HG02588 (cell line): ENCODE measurements around the gene MACROH2A2.
A peak's percentile ranks its signal among the peaks of the same experiment; 100 is the strongest.
"Not testable (repeated sequence)": the region's sequence is repeated elsewhere in the genome, so short reads cannot be mapped to it uniquely, and the experiment has no call there.

Source experiments
- ATAC-seq: cut with Tn5 transposase; IDR thresholded peaks from one replicate; pipeline ENCODE4 v1.9.1; 2021; ENCODE audit warnings: mild to moderate bottlenecking, moderate library complexity; ENCODE audit not compliant: unreplicated experiment

Gene MACROH2A2

DNA sequence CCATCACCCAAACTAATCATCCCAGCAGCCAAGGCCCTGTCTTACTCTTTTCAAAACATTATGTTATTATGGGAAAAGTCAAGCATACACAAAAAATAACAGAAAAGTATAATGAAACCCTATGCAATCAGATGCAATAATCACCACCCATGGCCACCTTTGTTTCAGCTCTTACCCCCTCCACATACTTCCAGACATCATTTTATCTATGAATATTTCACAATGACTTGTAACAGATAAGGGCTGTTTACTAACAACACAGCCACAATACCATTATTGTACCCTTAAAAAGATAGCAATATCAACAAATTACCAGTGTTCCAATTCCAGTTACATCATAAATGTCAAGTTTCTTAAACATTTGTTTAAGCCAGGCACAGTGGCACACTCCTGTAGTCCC, 44.8 kb downstream of the MACROH2A2 start:
- no peak for ATAC-seq

DNA sequence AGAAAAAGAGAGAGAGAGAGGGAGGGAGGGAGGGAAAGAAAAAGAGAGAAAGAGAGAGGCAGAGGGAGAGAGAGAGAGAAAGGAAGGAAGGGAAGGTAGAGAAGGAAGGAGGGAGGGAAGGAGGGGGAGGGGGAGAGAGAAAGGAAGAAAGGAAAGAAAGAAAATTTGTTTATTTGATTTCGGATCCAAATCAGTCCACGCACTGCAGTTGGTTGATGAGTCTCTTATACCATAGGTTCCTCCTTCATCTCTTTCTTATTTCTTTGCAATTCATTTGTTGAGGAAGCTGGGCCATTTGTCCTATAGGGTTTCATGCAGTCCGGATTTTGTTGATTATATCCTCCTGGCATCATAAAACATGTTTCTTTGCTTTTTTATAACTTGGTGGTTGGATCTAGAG, 45.6 kb downstream of the MACROH2A2 start:
- ATAC-seq, result no peak

DNA sequence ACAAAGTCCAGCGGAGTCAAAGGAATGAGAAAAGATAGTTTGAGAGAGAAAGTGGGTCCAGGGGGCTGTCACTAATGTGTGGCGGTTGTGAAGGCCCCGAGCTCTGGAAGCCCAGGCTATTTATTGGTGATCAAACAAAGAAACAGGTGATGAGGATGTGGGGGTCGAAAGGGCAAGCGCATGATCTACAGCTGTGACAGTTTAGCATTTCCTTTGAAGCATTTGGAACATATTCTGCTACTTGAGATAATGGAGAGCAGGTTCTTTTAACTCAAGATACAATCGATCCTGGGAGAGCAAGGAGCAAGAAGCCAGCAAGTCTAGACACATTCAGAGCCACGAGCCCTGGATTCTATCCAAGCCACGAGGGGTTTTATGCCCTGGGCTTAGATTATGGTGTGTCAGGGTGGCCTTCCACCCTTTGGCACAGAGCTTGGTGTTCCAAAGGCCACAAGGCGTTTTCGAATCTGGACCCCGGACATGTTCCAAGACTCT, 48.5 kb downstream of the MACROH2A2 start:
- ATAC-seq, result not testable (repeated sequence)

DNA sequence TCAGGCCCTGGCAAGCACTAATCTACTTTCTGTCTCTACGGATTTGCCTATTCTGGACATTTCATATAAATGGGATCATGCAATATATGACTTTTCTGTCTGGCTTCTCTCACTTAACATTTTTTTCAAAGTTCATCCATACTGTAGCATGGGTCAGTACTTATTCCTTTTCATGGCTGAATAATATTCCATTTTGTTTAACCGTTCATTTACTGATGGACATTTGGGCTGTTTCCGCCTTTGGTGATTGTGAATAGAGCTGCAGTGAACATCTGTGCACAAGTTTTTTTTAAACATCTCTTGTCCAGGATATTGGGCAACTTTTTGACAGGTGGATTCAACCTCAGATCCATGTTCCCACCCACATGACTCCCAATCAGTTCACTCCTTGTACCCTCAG, 49.0 kb downstream of the MACROH2A2 start:
- no peak for ATAC-seq

DNA sequence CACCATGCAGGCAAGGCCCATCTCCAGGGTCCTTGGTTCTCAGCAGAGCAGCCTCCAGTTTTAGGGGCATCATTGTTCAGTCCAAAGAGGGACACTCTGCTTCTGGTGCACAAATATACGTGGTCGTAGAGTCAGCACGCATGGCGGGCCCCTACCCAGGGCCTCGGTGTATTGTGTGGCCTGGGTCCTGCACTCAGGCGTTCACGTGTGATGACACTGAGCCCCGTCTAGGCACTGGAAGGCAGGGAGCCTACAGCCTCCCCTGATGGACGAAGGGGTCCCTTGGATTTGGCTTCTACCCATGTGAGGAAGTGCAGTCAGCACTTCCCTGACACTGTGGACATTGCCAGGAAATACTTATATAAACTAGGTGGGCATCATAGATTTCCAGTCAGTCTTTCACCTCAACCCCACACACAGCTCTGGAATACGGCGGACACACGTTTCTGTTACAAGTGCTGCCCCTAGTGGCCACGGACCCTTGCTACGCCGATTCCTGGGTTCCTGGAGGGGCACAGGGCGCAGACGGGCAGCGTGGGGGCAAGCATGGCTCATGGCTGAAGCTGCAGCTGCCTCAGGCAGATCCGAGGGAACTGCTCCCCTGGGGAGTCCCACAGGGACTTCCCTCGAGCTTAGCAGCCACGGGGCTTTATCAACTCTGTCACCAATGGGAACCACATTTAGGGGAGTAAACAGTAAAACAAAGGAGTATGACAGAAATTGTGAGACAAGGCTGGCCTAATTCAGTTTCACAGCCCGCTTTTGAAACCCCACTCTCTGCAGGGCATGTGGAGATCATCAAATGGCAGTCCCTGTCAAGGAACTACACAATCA, 54.5 kb downstream of the MACROH2A2 start:
- ATAC-seq, result peak; percentile 54

DNA sequence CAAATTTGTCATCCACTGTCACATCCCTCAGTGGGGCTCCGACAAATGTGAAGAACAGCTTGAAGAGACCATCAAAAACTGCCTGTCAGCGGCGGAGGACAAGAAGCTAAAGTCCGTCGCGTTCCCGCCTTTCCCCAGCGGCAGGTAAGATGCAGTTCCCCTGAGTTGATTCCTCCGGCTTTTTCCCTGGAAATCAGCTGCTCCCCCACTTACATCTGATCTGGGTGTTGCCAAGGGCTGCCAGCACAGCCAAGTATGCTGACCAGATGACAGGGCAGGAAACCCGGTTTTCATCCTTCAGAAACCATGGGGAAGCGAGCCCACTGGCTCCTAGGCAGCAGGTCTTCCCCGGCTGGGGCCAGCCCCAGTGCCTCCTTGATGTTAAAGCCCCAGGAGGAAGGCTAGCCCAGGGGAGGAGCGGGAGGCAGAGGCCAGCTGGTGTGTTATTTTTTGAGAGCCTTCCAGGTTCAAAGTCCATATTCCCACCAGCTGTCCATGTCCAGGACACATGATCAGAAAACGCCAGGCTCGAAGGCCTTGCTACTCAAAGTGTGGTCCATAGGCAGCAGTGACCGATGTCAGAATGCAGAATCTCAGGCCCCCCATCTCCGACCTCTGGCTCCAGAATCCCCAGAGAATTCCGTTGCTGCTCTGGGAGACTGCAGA, 56.6 kb downstream of the MACROH2A2 start:
- no peak for ATAC-seq

DNA sequence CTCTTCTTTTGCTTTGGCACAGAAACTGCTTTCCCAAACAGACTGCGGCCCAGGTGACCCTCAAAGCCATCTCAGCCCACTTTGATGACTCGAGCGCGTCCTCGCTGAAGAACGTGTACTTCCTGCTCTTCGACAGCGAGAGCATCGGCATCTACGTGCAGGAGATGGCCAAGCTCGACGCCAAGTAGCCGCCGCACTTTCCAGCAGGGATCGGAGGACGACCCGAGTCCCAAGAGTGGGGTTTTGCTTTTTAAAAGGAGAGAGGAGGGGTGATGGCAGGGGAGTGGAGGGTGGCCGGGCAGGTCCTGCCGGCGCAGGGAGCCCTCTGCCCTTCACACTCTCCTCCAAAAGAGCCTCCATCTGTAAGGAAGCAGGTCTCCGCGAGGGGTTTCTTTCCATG, 58.9 kb downstream of the MACROH2A2 start:
- ATAC-seq, result no peak

DNA sequence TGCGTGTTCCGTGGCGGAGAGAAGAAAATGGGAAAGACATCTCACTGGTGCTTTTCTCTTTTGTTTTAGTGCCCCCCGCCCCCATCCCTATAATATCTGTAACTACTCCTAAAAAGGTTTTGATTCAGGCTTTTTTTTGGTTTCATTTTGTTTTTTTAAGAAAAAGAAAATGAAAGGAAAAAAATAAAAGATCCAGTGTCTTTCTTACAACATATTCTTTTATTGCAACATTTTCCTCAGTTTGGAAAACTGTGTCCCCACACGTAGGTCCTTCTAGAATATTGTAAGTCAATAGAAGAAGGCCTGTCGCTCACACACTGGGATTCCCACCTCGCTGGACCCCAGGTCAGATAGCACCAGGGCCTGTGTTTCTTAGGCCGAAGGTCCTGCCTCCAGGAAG, 59.4 kb downstream of the MACROH2A2 start:
- ATAC-seq, result no peak

DNA sequence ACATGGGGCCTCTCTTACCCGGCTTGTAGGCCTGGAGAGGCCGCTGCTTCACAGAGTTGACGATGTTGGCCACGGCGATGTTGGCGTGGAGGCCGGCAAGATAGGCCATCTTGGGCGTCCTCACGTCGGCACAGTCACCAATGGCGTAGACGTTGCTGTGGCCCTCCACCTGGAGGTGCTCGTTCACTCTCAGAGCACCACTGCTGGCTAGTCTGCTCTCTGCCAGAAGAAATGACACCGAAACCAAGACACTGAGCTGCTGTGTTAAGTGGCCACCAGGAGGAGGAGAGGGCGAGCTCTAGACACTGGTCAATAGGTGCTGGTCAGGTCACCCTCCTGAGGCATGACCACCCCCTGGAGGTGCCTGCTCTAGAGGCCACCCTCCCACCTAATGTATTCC, 62.3 kb downstream of the MACROH2A2 start:
- no peak for ATAC-seq

DNA sequence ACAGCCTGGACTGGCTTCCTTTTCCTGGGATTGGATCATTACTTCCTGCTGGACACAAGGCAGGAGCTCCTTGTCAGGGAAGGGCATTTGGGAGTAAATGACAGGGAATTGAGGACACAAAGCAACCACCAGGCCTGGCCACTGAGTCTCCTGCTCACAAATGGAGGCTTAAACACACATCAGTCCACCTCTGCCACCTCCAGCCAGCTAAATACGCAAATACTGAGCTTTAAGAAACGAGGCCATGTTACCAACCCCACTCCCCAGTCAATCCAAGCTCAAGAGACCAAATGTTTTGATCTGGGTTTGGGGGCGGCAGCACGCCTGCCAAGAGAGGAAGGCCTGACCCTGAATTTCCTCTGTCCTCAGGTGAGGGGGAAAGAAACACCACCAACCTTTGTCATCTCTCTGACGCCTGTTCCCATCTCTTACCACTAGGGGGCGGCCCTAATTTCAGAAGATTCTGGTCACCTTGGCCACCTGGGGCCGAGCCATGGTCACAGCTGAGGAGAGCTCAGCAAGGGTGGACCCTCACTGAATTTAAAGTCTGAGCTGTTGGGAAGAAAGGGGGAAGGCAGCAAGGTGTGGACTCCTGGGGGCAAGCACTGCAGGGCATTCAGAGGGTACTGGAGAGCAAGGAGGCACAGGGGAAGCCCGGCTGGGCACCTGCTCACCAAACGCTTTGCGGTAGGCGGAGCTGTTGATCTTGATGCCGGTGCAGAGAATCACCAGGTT, 63.5 kb downstream of the MACROH2A2 start:
- no peak for ATAC-seq

DNA sequence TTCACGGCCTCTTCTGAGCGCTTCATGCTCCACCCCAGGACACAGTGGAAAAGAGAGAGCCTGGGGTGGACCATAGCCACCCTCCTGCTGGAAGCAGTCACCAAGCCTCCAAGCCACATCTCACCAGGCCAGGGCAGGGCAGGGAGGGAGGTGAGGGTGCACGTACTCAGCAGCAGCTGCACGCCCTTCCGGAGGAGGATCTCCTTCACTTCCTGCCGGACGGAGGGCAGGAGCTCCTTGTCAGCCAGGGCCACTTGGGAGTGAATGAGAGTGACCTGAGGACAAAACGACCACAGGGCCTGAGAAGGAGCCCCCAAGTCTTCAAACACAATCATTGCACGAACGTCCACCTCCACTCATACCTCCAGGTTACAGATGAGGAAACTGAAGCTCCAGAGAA, 65.0 kb downstream of the MACROH2A2 start:
- ATAC-seq, result no peak

DNA sequence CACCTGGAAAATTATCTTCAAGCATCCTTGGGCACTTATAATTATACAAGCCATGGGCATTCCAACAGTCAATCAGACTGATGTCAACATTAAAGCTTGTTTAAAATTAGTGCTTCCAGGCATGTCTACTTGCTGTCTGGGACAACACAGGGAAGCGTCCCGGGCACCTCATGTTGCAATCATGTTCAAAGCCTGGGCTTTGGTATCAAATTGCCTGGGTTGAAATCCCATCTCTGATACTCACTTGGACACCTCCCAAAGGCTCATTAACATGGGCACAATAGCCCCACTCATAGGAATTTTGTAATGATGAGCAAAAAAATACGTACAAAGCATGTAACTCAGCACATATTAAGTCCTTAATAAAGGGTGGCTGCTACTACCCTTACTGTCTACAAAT, 65.5 kb downstream of the MACROH2A2 start:
- no peak for ATAC-seq

DNA sequence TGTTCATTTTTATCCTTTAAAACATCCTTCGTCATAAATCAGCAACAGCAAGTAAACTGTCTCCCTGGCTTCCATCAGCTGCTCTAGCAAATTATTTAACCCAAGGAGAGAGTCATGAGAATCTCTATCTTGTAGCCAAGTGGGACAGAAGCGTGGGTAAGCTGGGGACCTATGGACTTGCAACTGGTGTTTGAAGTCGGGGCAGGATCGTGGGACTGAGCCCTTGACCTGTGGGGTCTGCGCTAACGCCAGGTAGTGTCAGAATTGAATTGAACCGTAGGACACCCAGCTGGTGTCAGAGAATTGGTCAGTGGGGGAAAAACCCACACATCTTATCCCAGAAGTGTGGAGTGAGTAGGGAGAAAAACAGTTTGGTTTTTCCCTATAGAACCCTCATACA, 66.6 kb downstream of the MACROH2A2 start:
- ATAC-seq, result no peak

DNA sequence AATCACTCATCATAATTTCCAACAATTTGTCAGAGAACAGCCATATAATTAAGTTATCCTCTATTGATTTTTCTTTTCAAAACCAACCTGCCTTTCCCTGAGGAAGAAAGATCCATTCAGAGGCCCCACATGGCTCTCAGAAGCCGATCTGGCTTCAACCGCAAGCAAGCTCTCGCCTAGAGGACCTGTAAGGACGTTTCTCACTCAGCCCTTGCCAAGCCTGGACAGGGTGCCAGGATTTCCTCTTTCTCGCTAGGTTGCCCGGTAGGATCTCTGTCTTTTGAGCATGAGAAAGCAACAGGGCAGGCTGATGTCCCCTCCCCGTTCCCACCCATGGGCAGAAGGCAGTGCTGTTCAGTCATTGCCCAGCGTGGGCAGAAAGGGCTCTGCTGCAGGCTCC, 67.0 kb downstream of the MACROH2A2 start:
- ATAC-seq, result no peak

DNA sequence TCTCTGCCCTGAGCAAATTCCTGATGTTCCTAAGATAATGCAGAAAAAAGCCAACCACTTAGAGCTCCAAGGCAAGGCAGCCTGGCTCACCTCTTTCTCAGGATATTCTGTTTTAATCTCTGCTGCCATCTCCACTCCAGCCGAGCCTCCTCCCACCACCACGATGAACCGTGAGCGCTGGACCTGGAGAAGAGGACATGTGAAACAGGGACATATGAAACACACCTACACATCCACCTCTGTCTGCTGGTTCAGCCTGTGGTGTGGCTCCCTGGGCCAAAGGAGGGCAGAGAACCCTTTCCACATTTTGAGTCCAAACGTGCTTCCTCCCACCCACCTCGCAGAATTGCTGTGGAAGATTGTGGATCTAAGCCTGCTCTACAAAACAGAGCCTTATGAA, 67.8 kb downstream of the MACROH2A2 start:
- ATAC-seq, result no peak

DNA sequence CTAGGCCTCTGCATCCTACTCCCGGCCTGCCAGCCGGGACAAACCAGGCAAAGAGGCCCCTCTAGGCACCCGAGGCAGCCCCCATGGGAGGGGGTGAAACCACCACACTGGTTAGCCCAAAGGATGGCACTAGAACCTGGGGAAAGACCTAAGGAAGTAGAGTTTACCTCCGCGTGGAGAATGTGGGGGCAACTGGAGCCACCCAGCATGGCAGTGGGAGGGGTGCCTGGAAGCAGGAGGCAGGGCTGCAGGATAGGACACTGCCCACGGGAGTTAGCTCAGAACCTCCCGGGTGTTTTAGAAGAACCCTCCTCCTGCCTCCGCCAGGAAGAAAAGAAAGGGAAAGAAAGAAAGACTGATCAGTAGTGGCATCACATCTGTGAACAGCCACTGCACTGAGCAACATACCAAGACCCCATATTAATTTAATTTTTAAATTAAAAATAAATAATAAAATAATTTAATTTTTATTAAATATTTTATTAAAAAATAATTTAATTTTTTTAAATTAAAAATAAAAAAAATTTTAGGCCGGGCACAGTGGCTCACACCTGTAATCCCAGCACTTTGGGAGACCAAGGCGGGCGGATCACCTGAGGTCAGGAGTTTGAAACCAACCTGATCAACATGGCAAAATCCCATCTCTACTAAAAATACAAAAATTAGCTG, 68.8 kb downstream of the MACROH2A2 start:
- no peak for ATAC-seq

DNA sequence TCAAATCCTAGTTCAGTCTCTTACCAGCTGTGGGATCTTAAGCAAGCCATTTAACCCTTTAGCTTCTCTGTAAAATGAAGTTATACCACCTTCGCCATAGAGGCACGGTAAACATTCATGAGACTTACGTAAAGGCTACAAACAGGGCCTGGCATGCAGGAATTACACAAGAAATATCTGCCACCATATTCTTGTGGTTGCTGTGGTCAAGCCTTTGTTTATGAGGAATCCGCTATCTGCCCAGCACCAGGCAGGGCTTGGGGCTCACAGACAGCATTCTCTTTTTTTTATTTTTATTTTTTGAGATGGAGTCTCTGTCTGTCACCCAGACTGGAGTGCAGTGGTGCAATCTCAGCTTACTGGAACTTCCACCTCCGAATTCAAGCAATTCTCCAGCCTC, 70.1 kb downstream of the MACROH2A2 start:
- no peak for ATAC-seq

DNA sequence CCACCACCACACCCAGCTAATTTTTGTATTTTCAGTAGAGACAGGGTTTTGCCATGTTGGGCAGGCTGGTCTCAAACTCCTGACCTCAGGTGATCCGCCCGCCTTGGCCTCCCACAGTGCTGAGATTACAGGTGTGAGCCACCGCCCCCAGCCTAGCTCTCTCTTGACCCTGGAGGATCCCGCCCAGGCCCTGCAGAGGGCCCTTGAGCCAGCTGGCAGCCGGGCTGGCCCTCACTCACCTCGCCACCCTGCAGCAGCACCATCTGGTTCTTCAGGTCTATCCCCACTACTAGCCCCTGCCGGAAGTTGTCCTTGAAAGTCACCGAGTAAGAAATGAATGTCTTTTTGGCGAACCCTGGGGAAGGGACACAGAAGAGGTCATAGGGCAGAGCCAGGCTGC, 70.5 kb downstream of the MACROH2A2 start:
- ATAC-seq, result not testable (repeated sequence)

DNA sequence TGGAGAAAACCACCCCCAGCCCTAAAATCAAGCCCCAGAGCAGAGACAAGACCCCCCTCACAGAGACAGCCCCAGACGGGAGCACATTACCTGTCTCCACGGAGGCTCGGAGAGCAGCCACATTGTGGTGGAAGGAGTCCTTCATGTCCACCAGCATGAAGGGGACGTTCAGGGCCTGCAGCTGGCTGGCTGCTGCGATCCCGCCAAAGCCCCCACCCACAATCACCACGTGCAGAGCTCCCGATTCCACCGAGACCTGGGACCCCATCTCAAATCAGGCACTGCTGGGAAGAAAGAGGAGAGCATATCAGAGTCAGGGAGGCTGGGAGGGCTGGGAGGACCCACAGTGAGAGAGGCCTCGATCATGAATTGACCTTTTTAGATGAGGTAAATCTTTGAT, 71.2 kb downstream of the MACROH2A2 start:
- no peak for ATAC-seq

DNA sequence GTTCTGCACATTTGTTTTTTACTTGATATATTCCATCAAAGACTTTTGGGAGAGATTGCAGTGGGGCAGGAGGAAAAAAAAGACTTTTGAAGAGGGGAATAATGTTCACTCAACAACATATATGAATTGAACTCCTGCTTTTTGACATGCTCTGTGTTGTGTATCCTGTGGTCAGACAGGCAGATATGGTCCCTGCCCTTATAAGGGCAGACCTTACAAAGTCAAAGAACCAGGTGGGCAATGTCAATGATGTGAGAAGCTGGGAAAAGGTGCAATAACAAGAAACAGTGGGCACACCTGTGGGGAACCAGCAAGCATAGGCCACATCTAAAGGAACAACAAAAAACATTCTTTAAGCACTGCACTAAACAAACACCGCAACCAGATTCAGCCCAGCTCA, 71.8 kb downstream of the MACROH2A2 start:
- ATAC-seq, result no peak

DNA sequence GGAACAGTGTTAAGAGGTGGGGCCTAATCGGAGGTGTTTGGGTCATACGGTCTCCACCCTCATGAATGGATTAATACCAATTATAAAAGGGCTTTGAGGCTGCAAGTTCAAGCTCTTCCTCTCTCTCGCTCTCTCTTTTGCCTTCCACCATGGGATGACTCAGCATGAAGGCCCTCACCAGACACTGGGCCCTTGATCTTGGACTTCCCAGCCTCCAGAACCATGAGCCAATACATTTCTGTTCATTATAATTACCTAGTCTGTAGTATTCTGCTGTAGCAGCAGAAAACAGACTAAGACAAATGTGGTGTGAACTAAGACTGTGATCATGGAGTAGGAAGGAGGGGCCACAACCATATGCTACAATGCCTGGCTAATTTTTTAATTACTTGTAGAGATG, 72.3 kb downstream of the MACROH2A2 start:
- no peak for ATAC-seq
